A549 (cell line): ENCODE results near the gene PINK1. TPM values are rescaled to one million over a fixed set of nuclear protein-coding genes. Genes with fewer than 3 reads are reported as not detected.

Experiments used
- ATAC-seq, 2 experiments: fragments of 200-7000 bp in 1 of 2; fragments of >200 bp in 1 of 2; cut with Nextera tagmentation in 1 of 2; cut with Tn5 transposase in 1 of 2; 3 replicates each; pipeline versions ENCODE4 v1.8.0 to v1.9.1; 2018 to 2020; ENCODE audit warnings: mild to moderate bottlenecking in 1 of 2, moderate library complexity in 1 of 2
- CTCF ChIA-PET: fragments of 300-600 bp; sonication (Branson Sonifier 250); formaldehyde crosslinking; extraction: SDS; loops from one replicate; lab custom pipeline; 2021; ENCODE audit warnings: antibody characterized with exemption, inconsistent platforms; lab: Yijun Ruan, JAX
- POLR2A ChIA-PET: fragments of 350-600 bp; formaldehyde crosslinking; extraction: SDS; loops from one replicate; lab custom pipeline; 2021; ENCODE audit warnings: antibody characterized with exemption, inconsistent platforms; lab: Yijun Ruan, JAX
- DNase-seq, 2 experiments: peaks; one replicate each; pipeline versions ENCODE4 v3.0.0 to v3.0.0-alpha.2; 2011 to 2016; ENCODE audit warnings: low read depth in 1 of 2, low spot score in 1 of 2
- FAIRE-seq: peaks from 2 replicates; lab custom pipeline; 2011; peaks lifted over from hg19 to GRCh38; lab: Jason Lieb, UNC
- H3K27ac ChIP-seq, 2 experiments: fragments of >200 bp; sonication (Bioruptor Twin); formaldehyde crosslinking; 3 replicates each; pipeline ENCODE4 v1.5.1; 2016 to 2017
- H3K4me1 ChIP-seq: fragments of >200 bp; sonication (Bioruptor Twin); formaldehyde crosslinking; 3 replicates; pipeline ENCODE4 v1.6.1; 2016
- H3K4me2 ChIP-seq: fragments of >200 bp; sonication (Bioruptor Twin); formaldehyde crosslinking; 3 replicates; pipeline ENCODE4 v1.6.1; 2016
- H3K4me3 ChIP-seq: fragments of >200 bp; sonication (Bioruptor Twin); formaldehyde crosslinking; 3 replicates; pipeline ENCODE4 v1.5.1; 2016
- H3K9me3 ChIP-seq: fragments of >200 bp; sonication (Bioruptor Twin); formaldehyde crosslinking; 3 replicates; pipeline ENCODE4 v1.6.1; 2016
- BHLHE40 ChIP-seq: IDR thresholded peaks from 2 replicates; pipeline ENCODE4 v1.6.1; 2012; ENCODE audit warnings: low read depth, low read length, inconsistent platforms
- CEBPB ChIP-seq, 2 experiments: fragments of >200 bp in 1 of 2; sonication (Bioruptor Twin) in 1 of 2; formaldehyde crosslinking in 1 of 2; IDR thresholded peaks; 2 replicates each; pipeline ENCODE4 v1.6.1; 2012 to 2016
- CHD2 ChIP-seq: fragments of 150-350 bp; IDR thresholded peaks from 2 replicates; pipeline ENCODE4 v1.6.1; 2014; ENCODE audit warnings: low read length; ENCODE audit not compliant: partially characterized antibody
- CTCF ChIP-seq: fragments of >200 bp; sonication (Bioruptor Twin); formaldehyde crosslinking; IDR thresholded peaks from 3 replicates; pipeline ENCODE4 v1.5.1; 2016
- EHF ChIP-seq: fragments of 250-450 bp; sonication (Bioruptor Pico); IDR thresholded peaks from 2 replicates; pipeline ENCODE4 v1.5.0; 2020; ENCODE audit warnings: mild to moderate bottlenecking
- EHMT2 ChIP-seq: fragments of 200-600 bp; sonication (generic); IDR thresholded peaks from 2 replicates; pipeline ENCODE4 v1.6.1; 2016; ENCODE audit warnings: antibody characterized with exemption, low read depth, mild to moderate bottlenecking, moderate library complexity
- EP300 ChIP-seq, 2 experiments: fragments of >200 bp; sonication (Bioruptor Twin); formaldehyde crosslinking; IDR thresholded peaks; 2 replicates in 1 of 2; 3 replicates in 1 of 2; pipeline ENCODE4 v1.6.1; 2016 to 2017
- ESRRA ChIP-seq: fragments of 150-350 bp; IDR thresholded peaks from 2 replicates; pipeline ENCODE4 v1.6.1; 2014; ENCODE audit warnings: mild to moderate bottlenecking, low read length, borderline replicate concordance
- FOSL2 ChIP-seq, 2 experiments: fragments of 450-650 bp in 1 of 2; fragments of >200 bp in 1 of 2; sonication (Bioruptor Twin) in 1 of 2; formaldehyde crosslinking; IDR thresholded peaks; 2 replicates each; pipeline versions ENCODE4 v1.5.0 to v1.6.1; 2016 to 2020; ENCODE audit warnings: mild to moderate bottlenecking in 1 of 2, moderate library complexity in 1 of 2
- GATA3 ChIP-seq: IDR thresholded peaks from 2 replicates; pipeline ENCODE4 v1.6.1; 2012; ENCODE audit warnings: borderline replicate concordance
- HOXB13 ChIP-seq: fragments of 250-450 bp; sonication (Bioruptor Pico); IDR thresholded peaks from 2 replicates; pipeline ENCODE4 v1.5.0; 2020; ENCODE audit warnings: low read depth, mild to moderate bottlenecking, moderate library complexity
- JUN ChIP-seq, 2 experiments: fragments of >200 bp; sonication (Bioruptor Twin); formaldehyde crosslinking; IDR thresholded peaks; 2 replicates in 1 of 2; 3 replicates in 1 of 2; pipeline ENCODE4 v1.6.1; 2016 to 2017
- JUNB ChIP-seq: fragments of >200 bp; sonication (Bioruptor Twin); formaldehyde crosslinking; IDR thresholded peaks from 2 replicates; pipeline ENCODE4 v1.6.1; 2016
- KDM1A ChIP-seq: fragments of 200-600 bp; sonication (generic); IDR thresholded peaks from 2 replicates; pipeline ENCODE4 v1.6.1; 2016; ENCODE audit warnings: low read depth, mild to moderate bottlenecking
- MAZ ChIP-seq: fragments of 150-350 bp; IDR thresholded peaks from 2 replicates; pipeline ENCODE4 v1.6.1; 2014; ENCODE audit warnings: antibody characterized with exemption, low read depth, low read length, borderline replicate concordance
- MYC ChIP-seq: IDR thresholded peaks from 2 replicates; pipeline ENCODE4 v1.6.1; 2012; ENCODE audit warnings: mild to moderate bottlenecking, inconsistent platforms, low read length, improper control_type of control experiment, borderline replicate concordance
- NFE2L2 ChIP-seq: fragments of 150-350 bp; conservative IDR thresholded peaks from 2 replicates; pipeline ENCODE4 v1.6.1; 2014; ENCODE audit warnings: low read length
- NPAS2 ChIP-seq: fragments of 250-450 bp; sonication (Bioruptor Pico); IDR thresholded peaks from 2 replicates; pipeline ENCODE4 v1.8.0; 2022; ENCODE audit warnings: mild to moderate bottlenecking, moderate library complexity, borderline replicate concordance
- PHF8 ChIP-seq: fragments of 200-600 bp; sonication (generic); IDR thresholded peaks from 2 replicates; pipeline ENCODE4 v1.6.1; 2016; ENCODE audit warnings: low read depth, mild to moderate bottlenecking, antibody characterized with exemption, moderate library complexity, borderline replicate concordance
- POLR2A ChIP-seq: IDR thresholded peaks from 2 replicates; pipeline ENCODE4 v1.6.1; 2012; ENCODE audit warnings: mild to moderate bottlenecking, low read length
- RAD21 ChIP-seq, 2 experiments: fragments of >200 bp in 1 of 2; sonication (Bioruptor Twin) in 1 of 2; formaldehyde crosslinking in 1 of 2; IDR thresholded peaks in 1 of 2; conservative IDR thresholded peaks in 1 of 2; 2 replicates in 1 of 2; 3 replicates in 1 of 2; pipeline ENCODE4 v1.6.1; 2012 to 2018; ENCODE audit warnings: inconsistent platforms in 1 of 2
- RFX5 ChIP-seq: fragments of 450-650 bp; IDR thresholded peaks from 2 replicates; pipeline ENCODE4 v1.7.1; 2014; ENCODE audit warnings: antibody characterized with exemption, mild to moderate bottlenecking, moderate library complexity
- SMC3 ChIP-seq: fragments of >200 bp; sonication (Bioruptor Twin); formaldehyde crosslinking; IDR thresholded peaks from 3 replicates; pipeline ENCODE4 v1.6.1; 2018; ENCODE audit warnings: inconsistent platforms
- SREBF2 ChIP-seq: fragments of 450-650 bp; IDR thresholded peaks from 2 replicates; pipeline ENCODE4 v1.6.1; 2014; ENCODE audit warnings: mild to moderate bottlenecking, moderate library complexity
- TFCP2L1 ChIP-seq: fragments of 250-450 bp; sonication (Bioruptor Pico); IDR thresholded peaks from 2 replicates; pipeline ENCODE4 v1.5.0; 2021; ENCODE audit warnings: mild to moderate bottlenecking
- TP53 ChIP-seq: fragments of 250-450 bp; sonication (Bioruptor Pico); IDR thresholded peaks from 2 replicates; pipeline ENCODE4 v1.5.0; 2021; ENCODE audit warnings: mild to moderate bottlenecking, moderate library complexity
- USF2 ChIP-seq: fragments of 450-650 bp; IDR thresholded peaks from 2 replicates; pipeline ENCODE4 v1.6.1; 2014; ENCODE audit warnings: antibody characterized with exemption
- ZFP36 ChIP-seq: fragments of 450-650 bp; IDR thresholded peaks from 2 replicates; pipeline ENCODE4 v1.6.1; 2014; ENCODE audit warnings: borderline replicate concordance; ENCODE audit not compliant: partially characterized antibody
- ZNF302 ChIP-seq: fragments of 250-450 bp; sonication (Bioruptor Pico); IDR thresholded peaks from 2 replicates; pipeline ENCODE4 v1.9.0; 2021; ENCODE audit warnings: inconsistent platforms, mild to moderate bottlenecking, moderate library complexity
- ZSCAN20 ChIP-seq: fragments of 250-450 bp; sonication (Bioruptor Pico); IDR thresholded peaks from 2 replicates; pipeline ENCODE4 v1.8.0; 2022; ENCODE audit warnings: mild to moderate bottlenecking, moderate library complexity
- WGBS: methylation state at CpG from one replicate; pipeline ENCODE4 v1.1.6; 2017; ENCODE audit errors: missing lambda C conversion rate; 5-methylcytosine and 5-hydroxymethylcytosine counted together
- polyA minus RNA-seq: library from RNA; depleted of rRNA, polyadenylated mRNA; stranded (reverse); fragments of >200 nt; gene quantifications from 2 replicates; pipeline ENCODE4 v1.2.3, GENCODE V29; 2011; rRNA and poly(A)+ RNA removed
- polyA plus RNA-seq, 4 experiments: library from polyadenylated mRNA; depleted of rRNA in 3 of 4; stranded (reverse); fragments of >200 nt; fragmentation: RNase III in 1 of 4; extraction: RNeasy Plus Mini Kit Qiagen cat#74134 plus additional on column Dnase treatment in 1 of 4; gene quantifications; 2 replicates in 3 of 4; 3 replicates in 1 of 4; pipeline ENCODE4 v1.2.3, GENCODE V29; 2011 to 2017
- TF ChIP-seq, protein P1 (sequence below): IDR thresholded peaks from 2 replicates; pipeline ENCODE4 v1.6.1; 2012
- TF ChIP-seq, protein P2 (sequence below): fragments of 150-350 bp; IDR thresholded peaks from 2 replicates; pipeline ENCODE4 v1.6.1; 2014; ENCODE audit warnings: low read depth, mild to moderate bottlenecking, low read length
- TF ChIP-seq, protein P3 (sequence below): IDR thresholded peaks from 2 replicates; pipeline ENCODE4 v1.6.1; 2012; ENCODE audit warnings: low read depth, borderline replicate concordance

The PINK1 gene
- polyA plus RNA-seq (2011; rRNA removed) (18.9 and 19.9 TPM in 2 replicates), polyA plus RNA-seq (2017; fragmentation: RNase III; extraction: RNeasy Plus Mini Kit Qiagen cat#74134 plus additional on column Dnase treatment) (41.5 to 53.3 TPM (median 51.4 TPM) in 3 replicates), polyA minus RNA-seq (8.2 and 9.6 TPM in 2 replicates)
- polyA plus RNA-seq (2012; cell fraction: cytosol; rRNA removed), result 24.1 and 29.5 TPM in 2 replicates
- polyA plus RNA-seq (2012; cell fraction: nucleus; rRNA removed), result 21.1 and 21.3 TPM in 2 replicates

DNA sequence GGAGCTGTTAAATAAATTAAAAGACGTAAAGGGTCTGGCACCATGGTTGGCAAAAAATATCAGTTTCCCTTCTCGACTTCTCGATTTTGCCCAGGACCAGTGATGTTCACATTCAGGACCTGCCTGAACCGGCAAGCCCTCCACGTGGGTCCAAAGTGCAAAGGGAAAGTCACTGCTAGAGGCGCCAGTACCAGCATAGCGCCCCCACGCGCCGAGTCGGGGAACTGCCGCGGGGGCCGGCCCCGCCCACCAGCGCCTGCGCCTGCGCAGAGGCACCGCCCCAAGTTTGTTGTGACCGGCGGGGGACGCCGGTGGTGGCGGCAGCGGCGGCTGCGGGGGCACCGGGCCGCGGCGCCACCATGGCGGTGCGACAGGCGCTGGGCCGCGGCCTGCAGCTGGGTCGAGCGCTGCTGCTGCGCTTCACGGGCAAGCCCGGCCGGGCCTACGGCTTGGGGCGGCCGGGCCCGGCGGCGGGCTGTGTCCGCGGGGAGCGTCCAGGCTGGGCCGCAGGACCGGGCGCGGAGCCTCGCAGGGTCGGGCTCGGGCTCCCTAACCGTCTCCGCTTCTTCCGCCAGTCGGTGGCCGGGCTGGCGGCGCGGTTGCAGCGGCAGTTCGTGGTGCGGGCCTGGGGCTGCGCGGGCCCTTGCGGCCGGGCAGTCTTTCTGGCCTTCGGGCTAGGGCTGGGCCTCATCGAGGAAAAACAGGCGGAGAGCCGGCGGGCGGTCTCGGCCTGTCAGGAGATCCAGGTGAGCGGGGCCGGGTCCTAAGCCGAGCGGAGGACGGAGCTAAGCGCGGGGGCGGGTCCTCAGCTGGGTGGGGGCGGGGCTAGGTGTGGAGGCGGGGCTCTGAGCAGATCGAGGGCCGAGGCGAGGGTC, at the start of gene PINK1:
Gene PINK1, plus strand, starts transcription at position 269 of the 875 bp plus-strand sequence. Its CDS starts 91 bp downstream, at position 360.
- 5% methylated on average over 14 of the region's 93 CpGs for WGBS
- ATAC-seq, result peak; percentile 91 to 92
- H3K4me2 ChIP-seq, result peak within 1 kb of the TSS; percentile 98
- TF ChIP-seq CEBPB (IDR thresholded peaks at IDR 0.05), result no peak
- TF ChIP-seq EHMT2, result no peak
- TF ChIP-seq FOSL2 (IDR thresholded peaks at IDR 0.05), result no peak
- no peak for TF ChIP-seq FOSL2 (CRISPR knock-in tag; IDR thresholded peaks at IDR 0.05)
- TF ChIP-seq TFCP2L1 (CRISPR knock-in tag), result no peak
- peak; percentile 65 to 69 for TF ChIP-seq RAD21 (conservative IDR thresholded peaks at IDR 0.05 in 1 of 2, IDR thresholded peaks at IDR 0.05 in 1 of 2)
- TF ChIP-seq EHF (CRISPR knock-in tag), result no peak
- TF ChIP-seq, protein P1, sequence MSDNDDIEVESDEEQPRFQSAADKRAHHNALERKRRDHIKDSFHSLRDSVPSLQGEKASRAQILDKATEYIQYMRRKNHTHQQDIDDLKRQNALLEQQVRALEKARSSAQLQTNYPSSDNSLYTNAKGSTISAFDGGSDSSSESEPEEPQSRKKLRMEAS, result peak; percentile 90
- TF ChIP-seq, protein P2, sequence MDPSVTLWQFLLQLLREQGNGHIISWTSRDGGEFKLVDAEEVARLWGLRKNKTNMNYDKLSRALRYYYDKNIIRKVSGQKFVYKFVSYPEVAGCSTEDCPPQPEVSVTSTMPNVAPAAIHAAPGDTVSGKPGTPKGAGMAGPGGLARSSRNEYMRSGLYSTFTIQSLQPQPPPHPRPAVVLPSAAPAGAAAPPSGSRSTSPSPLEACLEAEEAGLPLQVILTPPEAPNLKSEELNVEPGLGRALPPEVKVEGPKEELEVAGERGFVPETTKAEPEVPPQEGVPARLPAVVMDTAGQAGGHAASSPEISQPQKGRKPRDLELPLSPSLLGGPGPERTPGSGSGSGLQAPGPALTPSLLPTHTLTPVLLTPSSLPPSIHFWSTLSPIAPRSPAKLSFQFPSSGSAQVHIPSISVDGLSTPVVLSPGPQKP, result no peak
- peak; percentile 26; the same call in 1 of the 2 replicates for TF ChIP-seq POLR2A
- TF ChIP-seq USF2, result no peak; the same call in 1 of the 2 replicates
- TF ChIP-seq PHF8, result peak; percentile 41
- no peak for TF ChIP-seq TP53 (CRISPR knock-in tag)
- TF ChIP-seq JUN (IDR thresholded peaks at IDR 0.05), result peak in 1 of 2 experiments; percentile 40; a peak in 2 of 5 replicates
- no peak for TF ChIP-seq SREBF2
- no peak for TF ChIP-seq ZNF302 (CRISPR knock-in tag)
- no peak for TF ChIP-seq JUNB
- TF ChIP-seq ZFP36, result no peak
- no peak for TF ChIP-seq BHLHE40
- TF ChIP-seq GATA3, result no peak
- TF ChIP-seq CHD2, result no peak
- no peak for TF ChIP-seq NPAS2
- peak; percentile 74; the same call in 1 of the 2 replicates for TF ChIP-seq ESRRA
- peak; percentile 89 for TF ChIP-seq CTCF
- no peak for TF ChIP-seq EP300 (IDR thresholded peaks at IDR 0.05)
- peak; percentile 85 for TF ChIP-seq SMC3
- TF ChIP-seq RFX5, result no peak
- no peak for TF ChIP-seq MAZ
- no peak for TF ChIP-seq HOXB13 (CRISPR knock-in tag)
- no peak for TF ChIP-seq ZSCAN20
- TF ChIP-seq, protein P3, sequence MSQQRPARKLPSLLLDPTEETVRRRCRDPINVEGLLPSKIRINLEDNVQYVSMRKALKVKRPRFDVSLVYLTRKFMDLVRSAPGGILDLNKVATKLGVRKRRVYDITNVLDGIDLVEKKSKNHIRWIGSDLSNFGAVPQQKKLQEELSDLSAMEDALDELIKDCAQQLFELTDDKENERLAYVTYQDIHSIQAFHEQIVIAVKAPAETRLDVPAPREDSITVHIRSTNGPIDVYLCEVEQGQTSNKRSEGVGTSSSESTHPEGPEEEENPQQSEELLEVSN, result peak; percentile 63
- no peak for TF ChIP-seq KDM1A
- TF ChIP-seq NFE2L2, result no peak
- TF ChIP-seq MYC, result peak; percentile 68; the same call in 1 of the 2 replicates
- TF ChIP-seq, all 56 proteins: peak for 10
- POLR2A ChIA-PET, result interaction anchor here (0.6 to 1.9 kb wide), 8 partner anchors 13 to 576 kb away, joined by 3 to 8 read pairs (median 3); partner anchors contain the start of genes DDOST and FAM43B
- CTCF ChIA-PET, result interaction anchor here (0.6 to 5.9 kb wide), 40 partner anchors 8 to 420 kb away, joined by 3 to 90 read pairs (median 4); partner anchors contain the start of genes CDA and FAM43B
- DNase-seq (peak; percentile 50 to 76), FAIRE-seq (no peak)
- H3K4me3 ChIP-seq, result peak within 1 kb of the TSS; percentile 100
- H3K27ac ChIP-seq, result peak within 1 kb of the TSS; percentile 92
- peaks cover 18% of the 10 kb centered on the region for H3K4me1 ChIP-seq
- no peaks in the 10 kb centered on the region for H3K9me3 ChIP-seq
